H1 (cell line): Measurements from ENCODE around the gene THRB.

Experiments
- CEBPB ChIP-seq: IDR thresholded peaks from 2 replicates; pipeline ENCODE4 v1.6.1; 2012; ENCODE audit warnings: low read depth, low read length
- POLR2A ChIP-seq, 2 experiments: IDR thresholded peaks; 1 replicate in 1 of 2; 2 replicates in 1 of 2; pipeline ENCODE4 v1.6.1; 2011; ENCODE audit warnings: low read depth in 2 of 2, low read length in 2 of 2, mild to moderate bottlenecking in 2 of 2; ENCODE audit errors: control extremely low read depth in 1 of 2
- POLR2AphosphoS5 ChIP-seq: IDR thresholded peaks from 2 replicates; pipeline ENCODE4 v1.6.1; 2011; ENCODE audit warnings: low read depth, low read length
- TF ChIP-seq, protein P1 (sequence below), 3 experiments: IDR thresholded peaks; 1 replicate in 2 of 3; 2 replicates in 1 of 3; pipeline versions ENCODE4 v1.5.1 to v1.6.1; 2011; ENCODE audit warnings: low read length in 3 of 3, mild to moderate bottlenecking in 3 of 3, inconsistent platforms in 2 of 3, low read depth in 1 of 3, moderate library complexity in 1 of 3; ENCODE audit not compliant: insufficient read depth in 1 of 3; ENCODE audit errors: control extremely low read depth in 1 of 3

DNA sequence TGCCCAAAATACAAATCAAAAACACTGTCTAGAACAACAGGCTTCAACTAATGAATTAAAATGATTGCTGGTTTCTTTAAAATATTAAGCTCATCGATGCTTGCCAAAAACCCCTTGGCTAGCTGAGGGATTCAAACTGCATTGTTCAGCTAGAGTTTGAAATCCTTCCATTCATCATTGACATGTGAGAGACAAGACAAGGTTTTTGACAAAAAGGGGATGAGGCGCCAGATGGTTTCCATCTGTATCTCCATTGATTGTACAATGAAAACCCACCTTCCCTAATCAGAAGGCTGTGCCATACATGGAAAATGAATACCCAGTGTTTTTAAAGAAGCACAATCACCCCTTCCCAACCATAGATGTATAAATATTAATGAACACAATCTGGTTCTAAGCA lies 67.8 kb downstream of the THRB start:
- TF ChIP-seq POLR2A (IDR thresholded peaks at IDR 0.05; ENCODE audit: control extremely low read depth in 1 of 2, low read depth in 2 of 2, low read length in 2 of 2) (no peak), CEBPB (no peak), POLR2AphosphoS5 (no peak)
- TF ChIP-seq, protein P1, sequence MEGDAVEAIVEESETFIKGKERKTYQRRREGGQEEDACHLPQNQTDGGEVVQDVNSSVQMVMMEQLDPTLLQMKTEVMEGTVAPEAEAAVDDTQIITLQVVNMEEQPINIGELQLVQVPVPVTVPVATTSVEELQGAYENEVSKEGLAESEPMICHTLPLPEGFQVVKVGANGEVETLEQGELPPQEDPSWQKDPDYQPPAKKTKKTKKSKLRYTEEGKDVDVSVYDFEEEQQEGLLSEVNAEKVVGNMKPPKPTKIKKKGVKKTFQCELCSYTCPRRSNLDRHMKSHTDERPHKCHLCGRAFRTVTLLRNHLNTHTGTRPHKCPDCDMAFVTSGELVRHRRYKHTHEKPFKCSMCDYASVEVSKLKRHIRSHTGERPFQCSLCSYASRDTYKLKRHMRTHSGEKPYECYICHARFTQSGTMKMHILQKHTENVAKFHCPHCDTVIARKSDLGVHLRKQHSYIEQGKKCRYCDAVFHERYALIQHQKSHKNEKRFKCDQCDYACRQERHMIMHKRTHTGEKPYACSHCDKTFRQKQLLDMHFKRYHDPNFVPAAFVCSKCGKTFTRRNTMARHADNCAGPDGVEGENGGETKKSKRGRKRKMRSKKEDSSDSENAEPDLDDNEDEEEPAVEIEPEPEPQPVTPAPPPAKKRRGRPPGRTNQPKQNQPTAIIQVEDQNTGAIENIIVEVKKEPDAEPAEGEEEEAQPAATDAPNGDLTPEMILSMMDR (IDR thresholded peaks at IDR 0.05; ENCODE audit: control extremely low read depth in 1 of 3, insufficient read depth in 1 of 3, low read depth in 1 of 3, low read length in 3 of 3), result no peak
